Measurements from ENCODE around the gene EIF1AX. TPM values are rescaled to one million over a fixed set of nuclear protein-coding genes. Genes with fewer than 3 reads are reported as not detected.

EIF1AX gene
- total RNA-seq, 1 experiment from 2014 or later, result 132 TPM

- intact Hi-C loops (cut with micrococcal nuclease), result no loop called here
- Histone ChIP-seq H3K27me3 (ENCODE audit: insufficient read depth, low read length) (no peaks in the 10 kb centered on the region), H3K9me2 (ENCODE audit: insufficient read depth) (no peaks in the 10 kb centered on the region), H3K4me2 (ENCODE audit: low read length) (no peak overlapping the region), H3K9ac (ENCODE audit: low read length) (no peak overlapping the region), H2AFZ (ENCODE audit: low read depth, low read length, poor library complexity, severe bottlenecking) (no peak overlapping the region), H3K4me3 (replicated peaks in 1 of 2; ENCODE audit: low read depth in 1 of 2, low read length in 2 of 2) (no peak overlapping the region), H3K79me2 (ENCODE audit: insufficient read depth, low read length) (peaks cover 20% of the 10 kb centered on the region), H4K20me1 (ENCODE audit: insufficient read depth) (peaks cover 1% of the 10 kb centered on the region; the same call in 1 of the 2 replicates), H3K4me1 (ENCODE audit: control insufficient read depth in 1 of 2, insufficient read depth in 2 of 2, low read length in 2 of 2) (peaks cover 5 to 14% of the 10 kb centered on the region in 2 experiments; a peak in 3 of 4 replicates), H3K9me3 (ENCODE audit: control insufficient read depth in 1 of 2, insufficient read depth in 1 of 2, low read depth in 1 of 2, low read length in 2 of 2) (no peaks in the 10 kb centered on the region), H3K27ac (ENCODE audit: low read depth, low read length) (no peak overlapping the region), H3K36me3 (ENCODE audit: control insufficient read depth in 1 of 2, insufficient read depth in 2 of 2, low read length in 2 of 2) (peaks cover 0 to 7% of the 10 kb centered on the region in 2 experiments; a peak in 3 of 4 replicates)
- CTCF ChIA-PET, result no interaction called here
- TF ChIP-seq EGR1 (IDR thresholded peaks at IDR 0.05; ENCODE audit: low read depth) (no peak), ZBTB33 (IDR thresholded peaks at IDR 0.05; ENCODE audit: extremely low read depth, insufficient replicate concordance, low read length) (no peak), CEBPB (IDR thresholded peaks at IDR 0.05; ENCODE audit: low read depth) (no peak), TCF7L2 (IDR thresholded peaks at IDR 0.05; ENCODE audit: borderline replicate concordance, extremely low read depth, insufficient read depth, insufficient read length) (no peak), EZH2 (IDR thresholded peaks at IDR 0.05) (no peak), ELF1 (IDR thresholded peaks at IDR 0.05; ENCODE audit: borderline replicate concordance, low read depth) (no peak), YY1 (IDR thresholded peaks at IDR 0.05; ENCODE audit: extremely low read depth, insufficient replicate concordance, low read depth, low read length) (no peak), SP1 (IDR thresholded peaks at IDR 0.05; ENCODE audit: low read depth) (no peak), SIN3A (IDR thresholded peaks at IDR 0.05; ENCODE audit: low read depth) (no peak), EZH2phosphoT487 (IDR thresholded peaks at IDR 0.05; ENCODE audit: borderline replicate concordance) (no peak), POLR2AphosphoS5 (IDR thresholded peaks at IDR 0.05; ENCODE audit: low read depth, low read length) (no peak)
- TF ChIP-seq, protein P1, sequence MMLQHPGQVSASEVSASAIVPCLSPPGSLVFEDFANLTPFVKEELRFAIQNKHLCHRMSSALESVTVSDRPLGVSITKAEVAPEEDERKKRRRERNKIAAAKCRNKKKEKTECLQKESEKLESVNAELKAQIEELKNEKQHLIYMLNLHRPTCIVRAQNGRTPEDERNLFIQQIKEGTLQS (IDR thresholded peaks at IDR 0.05), result no peak
- TF ChIP-seq, protein P2, sequence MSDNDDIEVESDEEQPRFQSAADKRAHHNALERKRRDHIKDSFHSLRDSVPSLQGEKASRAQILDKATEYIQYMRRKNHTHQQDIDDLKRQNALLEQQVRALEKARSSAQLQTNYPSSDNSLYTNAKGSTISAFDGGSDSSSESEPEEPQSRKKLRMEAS (IDR thresholded peaks at IDR 0.05), result no peak
- RAD21 ChIA-PET (ENCODE audit: low non-redundant PET in 1 of 2, low total read pairs in 2 of 2, uncharacterized antibody in 2 of 2, unreplicated experiment in 2 of 2), result no interaction called here
- BruUV-seq (replicated peaks), result no TSS peak
- ATAC-seq, result no peak
- POLR2A ChIA-PET, result no interaction called here
- DNase-seq (ENCODE audit: low read depth, low spot score), result no peak
Measured at GRCh38 chrX:20144491-20144890, 2.9 kb upstream of the EIF1AX start.

Measured in HCT116 (cell line).